Lower leg skin (tissue), 3 donors: ENCODE results near the gene GRIA1.

Experiments used
- POLR2A ChIP-seq, 2 donors: fragments of 450-650 bp; IDR thresholded peaks; one replicate each; pipeline ENCODE4 v1.6.1; 2016 to 2017; ENCODE audit warnings: antibody characterized with exemption in 2 of 2, mild to moderate bottlenecking in 1 of 2, moderate library complexity in 1 of 2
- TF ChIP-seq, protein P1 (sequence below), 3 donors: fragments of 450-650 bp; IDR thresholded peaks; one replicate each; pipeline ENCODE4 v1.5.1; 2016; ENCODE audit warnings: antibody characterized with exemption in 3 of 3, mild to moderate bottlenecking in 3 of 3, moderate library complexity in 2 of 3

DNA sequence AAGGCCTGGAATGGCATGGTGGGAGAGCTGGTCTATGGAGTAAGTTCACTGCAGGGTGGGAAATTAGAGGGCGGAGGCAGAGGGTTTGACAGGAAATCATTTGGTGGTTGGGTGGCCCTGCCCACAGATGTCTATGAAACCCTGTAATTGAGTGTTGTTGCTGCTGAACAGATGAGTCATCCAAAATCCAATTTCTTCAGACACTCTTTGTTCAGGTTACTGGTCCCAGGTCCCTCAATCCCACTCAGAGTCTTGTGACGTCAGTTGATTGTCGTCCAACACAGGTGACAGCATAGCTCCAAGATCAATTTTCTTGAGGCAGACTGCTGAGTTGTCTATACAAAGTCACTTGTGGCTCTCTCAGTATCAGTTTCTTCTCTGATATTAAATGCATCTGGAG lies 208.6 kb downstream of the GRIA1 start:
- TF ChIP-seq, protein P1, sequence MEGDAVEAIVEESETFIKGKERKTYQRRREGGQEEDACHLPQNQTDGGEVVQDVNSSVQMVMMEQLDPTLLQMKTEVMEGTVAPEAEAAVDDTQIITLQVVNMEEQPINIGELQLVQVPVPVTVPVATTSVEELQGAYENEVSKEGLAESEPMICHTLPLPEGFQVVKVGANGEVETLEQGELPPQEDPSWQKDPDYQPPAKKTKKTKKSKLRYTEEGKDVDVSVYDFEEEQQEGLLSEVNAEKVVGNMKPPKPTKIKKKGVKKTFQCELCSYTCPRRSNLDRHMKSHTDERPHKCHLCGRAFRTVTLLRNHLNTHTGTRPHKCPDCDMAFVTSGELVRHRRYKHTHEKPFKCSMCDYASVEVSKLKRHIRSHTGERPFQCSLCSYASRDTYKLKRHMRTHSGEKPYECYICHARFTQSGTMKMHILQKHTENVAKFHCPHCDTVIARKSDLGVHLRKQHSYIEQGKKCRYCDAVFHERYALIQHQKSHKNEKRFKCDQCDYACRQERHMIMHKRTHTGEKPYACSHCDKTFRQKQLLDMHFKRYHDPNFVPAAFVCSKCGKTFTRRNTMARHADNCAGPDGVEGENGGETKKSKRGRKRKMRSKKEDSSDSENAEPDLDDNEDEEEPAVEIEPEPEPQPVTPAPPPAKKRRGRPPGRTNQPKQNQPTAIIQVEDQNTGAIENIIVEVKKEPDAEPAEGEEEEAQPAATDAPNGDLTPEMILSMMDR (IDR thresholded peaks at IDR 0.05) = no peak
- no peak for TF ChIP-seq POLR2A (IDR thresholded peaks at IDR 0.05)
